ENCODE results near the gene SELL.

GRCh38 chr1:169696273-169697100, 14.9 kb downstream of the SELL start:
- TF ChIP-seq CTCF (IDR thresholded peaks at IDR 0.05; ENCODE audit: low read length): no peak
- TF ChIP-seq EZH2 (IDR thresholded peaks at IDR 0.05; ENCODE audit: borderline replicate concordance, low read length): no peak
